Left ventricle myocardium inferior (tissue), 1 donor: ENCODE measurements around the gene NUP210. TPM values are rescaled to one million over a fixed set of nuclear protein-coding genes. Genes with fewer than 3 reads are reported as not detected.

ENCODE experiments used
- DNase-seq: peaks from one replicate; pipeline ENCODE4 v3.0.0-alpha.2; 2020
- H3K27ac ChIP-seq: fragments of 200-600 bp; replicated peaks from 2 replicates; pipeline ENCODE4 v1.8.0; 2021
- H3K27me3 ChIP-seq: fragments of 200-600 bp; 2 replicates; pipeline ENCODE4 v1.8.0; 2021; ENCODE audit warnings: low read depth
- H3K36me3 ChIP-seq: fragments of 200-600 bp; 2 replicates; pipeline ENCODE4 v1.8.0; 2021
- H3K4me1 ChIP-seq: fragments of 200-600 bp; 2 replicates; pipeline ENCODE4 v1.8.0; 2021
- H3K4me3 ChIP-seq: fragments of 200-600 bp; 2 replicates; pipeline ENCODE4 v1.8.0; 2021; ENCODE audit warnings: mild to moderate bottlenecking, moderate library complexity
- H3K9me3 ChIP-seq: fragments of 200-600 bp; replicated peaks from 2 replicates; pipeline ENCODE4 v1.8.0; 2021
- CTCF ChIP-seq: fragments of 200-600 bp; IDR thresholded peaks from 2 replicates; pipeline ENCODE4 v1.8.0; 2021; ENCODE audit warnings: antibody characterized with exemption, mild to moderate bottlenecking, borderline replicate concordance
- intact Hi-C: fragments of 100-400 bp; cut with micrococcal nuclease; formaldehyde crosslinking; loops from one replicate; pipeline ENCODE4 v1.11.0; 2022
- total RNA-seq: library from RNA; stranded (reverse); fragmentation: NEBNext Ultra II Directional; extraction: Animal tissue kit (Norgen Biotek cat#: 25700); gene quantifications from one replicate; pipeline ENCODE4 v1.2.1, GENCODE V29; 2021
- donor health status: DM: no; HTN: yes; CAD: no; lungs with severe emphysema.

The NUP210 gene
- total RNA-seq, 1 donor from 2014 or later: 2.8 TPM

GRCh38 chr3:13401149-13401548 is 19.0 kb downstream of the NUP210 start:
- H3K9me3 ChIP-seq: peaks cover 7% of the 10 kb centered on the region
- no peak for TF ChIP-seq CTCF
- no peak overlapping the region for H3K27ac ChIP-seq
- H3K27me3 ChIP-seq: no peaks in the 10 kb centered on the region
- H3K36me3 ChIP-seq: no peaks in the 10 kb centered on the region
- H3K4me3 ChIP-seq: no peak overlapping the region
- H3K4me1 ChIP-seq: no peaks in the 10 kb centered on the region
- intact Hi-C loops: no loop called here
- DNase-seq: no peak

GRCh38 chr3:13400114-13400673 is 19.9 kb downstream of the NUP210 start:
- no peaks in the 10 kb centered on the region for H3K4me1 ChIP-seq
- H3K27ac ChIP-seq: no peak overlapping the region
- no peak for TF ChIP-seq CTCF
- no peaks in the 10 kb centered on the region for H3K27me3 ChIP-seq
- intact Hi-C loops: no loop called here
- no peak overlapping the region for H3K4me3 ChIP-seq
- peaks cover 7% of the 10 kb centered on the region for H3K9me3 ChIP-seq
- no peak for DNase-seq
- no peaks in the 10 kb centered on the region for H3K36me3 ChIP-seq

GRCh38 chr3:13399603-13400002 is 20.5 kb downstream of the NUP210 start:
- intact Hi-C loops: no loop called here
- H3K4me1 ChIP-seq: no peaks in the 10 kb centered on the region
- peaks cover 7% of the 10 kb centered on the region for H3K9me3 ChIP-seq
- H3K36me3 ChIP-seq: no peaks in the 10 kb centered on the region
- H3K27me3 ChIP-seq: no peaks in the 10 kb centered on the region
- DNase-seq: no peak
- no peak overlapping the region for H3K4me3 ChIP-seq
- no peak overlapping the region for H3K27ac ChIP-seq
- no peak for TF ChIP-seq CTCF

- no peak for DNase-seq
- TF ChIP-seq CTCF: no peak
These were observed 22.8 kb downstream of the NUP210 start for GRCh38 chr3:13397316-13397715.

GRCh38 chr3:13394363-13394762 is 25.8 kb downstream of the NUP210 start:
- Histone ChIP-seq H3K9me3 (no peaks in the 10 kb centered on the region), H3K27me3 (no peaks in the 10 kb centered on the region), H3K36me3 (no peaks in the 10 kb centered on the region), H3K4me1 (no peaks in the 10 kb centered on the region), H3K4me3 (no peak overlapping the region), H3K27ac (no peak overlapping the region)
- no peak for DNase-seq
- TF ChIP-seq CTCF: no peak
- intact Hi-C loops: no loop called here

More at GRCh38 chr3:13397316-13397715, 22.8 kb downstream of the NUP210 start:
- intact Hi-C loops: no loop called here
- Histone ChIP-seq H3K9me3 (no peaks in the 10 kb centered on the region), H3K4me1 (no peaks in the 10 kb centered on the region), H3K27me3 (no peaks in the 10 kb centered on the region), H3K27ac (no peak overlapping the region), H3K4me3 (no peak overlapping the region), H3K36me3 (no peaks in the 10 kb centered on the region)
